ENCODE measurements around the gene TCERG1L. TPM values are rescaled to one million over a fixed set of nuclear protein-coding genes. Genes with fewer than 3 reads are reported as not detected.

The TCERG1L gene
- polyA plus RNA-seq, 1 of the 3 experiments (the other 2 are of a cell fraction): not detected

DNA sequence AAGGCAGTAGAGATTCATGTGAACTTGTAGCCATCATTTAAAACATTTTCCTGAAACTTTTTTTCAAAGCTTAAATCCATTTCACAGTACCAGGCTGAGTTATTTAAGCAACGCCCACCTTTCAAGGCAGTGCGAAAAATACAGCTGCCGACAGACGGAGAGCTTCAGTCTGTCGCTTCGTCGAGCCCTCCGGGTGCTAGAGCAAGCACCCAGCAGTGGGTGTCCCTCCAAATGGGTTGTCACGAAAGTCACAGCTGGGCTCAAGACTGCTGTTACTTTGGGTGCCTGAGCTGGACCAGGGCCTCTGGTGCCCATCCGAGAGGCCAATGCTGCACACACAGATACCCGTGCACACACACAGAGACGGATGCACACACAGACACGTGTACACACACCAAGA is 135.6 kb downstream of the TCERG1L start:
- no peak overlapping the region for H2AFZ ChIP-seq (ENCODE audit: low read depth)
- no peak overlapping the region for H3K4me2 ChIP-seq
- no peaks in the 10 kb centered on the region for H3K79me2 ChIP-seq (ENCODE audit: insufficient read depth)
- WGBS (ENCODE audit: low lambda C conversion rate): 75% methylated on average over 12 of the region's 13 CpGs
- no peaks in the 10 kb centered on the region for H3K27me3 ChIP-seq (ENCODE audit: insufficient read depth)
- H3K9me3 ChIP-seq: no peaks in the 10 kb centered on the region
- H3K4me3 ChIP-seq (ENCODE audit: low read depth in 2 of 2, low read length in 1 of 2): no peak overlapping the region
- H4K20me1 ChIP-seq (ENCODE audit: insufficient read depth): no peaks in the 10 kb centered on the region
- DNase-seq: no peak
- no peak overlapping the region for H3K9ac ChIP-seq
- peaks cover 4% of the 10 kb centered on the region for H3F3A ChIP-seq (replicated peaks; ENCODE audit: insufficient read depth)
- no peaks in the 10 kb centered on the region for H3K9me2 ChIP-seq
- ChIA-PET CTCF (no interaction called here), POLR2A (no interaction called here)
- H3K27ac ChIP-seq (ENCODE audit: low read depth in 2 of 2, low read length in 1 of 2): no peak overlapping the region
- H3K4me1 ChIP-seq (ENCODE audit: control insufficient read depth in 1 of 2, insufficient read depth in 2 of 2, low read depth in 1 of 2, low read length in 1 of 2): peaks cover 0 to 4% of the 10 kb centered on the region in 2 experiments; a peak in 1 of 4 replicates
- H3K36me3 ChIP-seq (replicated peaks in 1 of 2; ENCODE audit: control insufficient read depth in 1 of 2, insufficient read depth in 2 of 2, low read length in 1 of 2): no peaks in the 10 kb centered on the region
- no peak for TF ChIP-seq FOXJ3 (CRISPR knock-in tag; IDR thresholded peaks at IDR 0.05)
- TF ChIP-seq CTCF (IDR thresholded peaks at IDR 0.05): no peak
- TF ChIP-seq MEF2A (IDR thresholded peaks at IDR 0.05; ENCODE audit: borderline replicate concordance, low read depth): no peak
- no peak for TF ChIP-seq CHD2 (IDR thresholded peaks at IDR 0.05; ENCODE audit: low read length, partially characterized antibody)
- no peak for TF ChIP-seq EP300 (IDR thresholded peaks at IDR 0.05; ENCODE audit: borderline replicate concordance in 1 of 2, low read depth in 1 of 2, low read length in 1 of 2)
- no peak for TF ChIP-seq USF2 (IDR thresholded peaks at IDR 0.05; ENCODE audit: borderline replicate concordance, low read depth, low read length)
- no peak for TF ChIP-seq NRF1 (IDR thresholded peaks at IDR 0.05; ENCODE audit: low read depth, low read length)

- DNase-seq: no peak
- H3K4me1 ChIP-seq (ENCODE audit: control insufficient read depth in 1 of 2, insufficient read depth in 2 of 2, low read depth in 1 of 2, low read length in 1 of 2): peaks cover 0 to 4% of the 10 kb centered on the region in 2 experiments; a peak in 1 of 4 replicates
- no peak overlapping the region for H3K4me3 ChIP-seq (ENCODE audit: low read depth in 2 of 2, low read length in 1 of 2)
- no peaks in the 10 kb centered on the region for H3K79me2 ChIP-seq (ENCODE audit: insufficient read depth)
- TF ChIP-seq RAD21 (IDR thresholded peaks at IDR 0.05; ENCODE audit: low read length) (no peak), CTCF (IDR thresholded peaks at IDR 0.05) (no peak), FOSL2 (IDR thresholded peaks at IDR 0.05; ENCODE audit: borderline replicate concordance, low read depth) (no peak)
- no peaks in the 10 kb centered on the region for H3K9me3 ChIP-seq
- ChIA-PET POLR2A (no interaction called here), CTCF (no interaction called here)
- no peaks in the 10 kb centered on the region for H4K20me1 ChIP-seq (ENCODE audit: insufficient read depth)
- H3K9me2 ChIP-seq: no peaks in the 10 kb centered on the region
- no peak overlapping the region for H3K9ac ChIP-seq
- peaks cover 4% of the 10 kb centered on the region for H3F3A ChIP-seq (replicated peaks; ENCODE audit: insufficient read depth)
- 62% methylated on average over 7 of the region's 15 CpGs for WGBS (ENCODE audit: low lambda C conversion rate)
- H3K27me3 ChIP-seq (ENCODE audit: insufficient read depth): no peaks in the 10 kb centered on the region
- H3K36me3 ChIP-seq (replicated peaks in 1 of 2; ENCODE audit: control insufficient read depth in 1 of 2, insufficient read depth in 2 of 2, low read length in 1 of 2): no peaks in the 10 kb centered on the region
- no peak overlapping the region for H3K4me2 ChIP-seq
- no peak overlapping the region for H3K27ac ChIP-seq (ENCODE audit: low read depth in 2 of 2, low read length in 1 of 2)
- no peak overlapping the region for H2AFZ ChIP-seq (ENCODE audit: low read depth)
These were observed 136.6 kb downstream of the TCERG1L start for GRCh38 chr10:131174651-131175540.
